CD4-positive, alpha-beta T cell treated with Interleukin-17A for 1 hour (primary cell): ENCODE data around the gene SRGAP3.

Experiments used
- DNase-seq: peaks from one replicate; pipeline ENCODE4 v3.0.0-alpha.2; 2020

The SRGAP3 gene

DNA sequence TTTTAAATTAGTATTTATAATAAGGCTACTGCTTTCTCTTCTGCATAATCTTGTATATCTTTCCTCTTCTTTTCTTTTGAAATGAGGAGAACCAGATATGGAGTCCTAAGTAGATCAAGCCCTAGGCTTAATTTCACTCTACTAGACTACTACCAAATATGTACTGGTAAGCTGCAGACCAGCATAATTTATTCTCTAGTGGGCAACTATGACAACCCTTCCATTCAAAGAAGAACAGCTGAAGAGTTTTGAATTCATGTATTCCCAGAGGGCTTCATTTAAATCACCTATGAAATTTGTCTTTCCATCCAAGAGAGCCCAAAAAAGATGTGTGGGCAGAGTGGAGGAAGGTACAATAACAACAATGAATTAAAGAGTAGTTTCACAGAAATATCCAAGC, 296.1 kb downstream of the SRGAP3 start:
- no peak for DNase-seq

DNA sequence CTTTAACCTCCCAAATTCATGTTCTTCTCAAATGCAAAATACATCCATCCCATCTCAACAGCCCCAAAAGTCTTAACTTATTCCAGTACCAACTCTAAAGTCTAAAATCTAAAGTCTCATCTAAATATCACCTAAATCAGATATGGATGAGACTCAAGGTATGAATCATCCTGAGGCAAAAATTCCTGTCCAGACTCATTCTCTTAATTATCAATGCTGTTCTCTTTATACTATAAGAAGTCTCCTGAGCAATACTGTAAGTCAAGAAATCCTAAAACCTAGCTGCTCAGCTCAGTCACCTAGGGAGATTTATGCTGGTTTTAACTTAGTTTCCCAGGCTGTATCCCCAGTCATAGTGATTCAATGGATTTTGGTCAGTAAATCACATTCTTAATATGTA, 297.3 kb downstream of the SRGAP3 start:
- DNase-seq: no peak

DNA sequence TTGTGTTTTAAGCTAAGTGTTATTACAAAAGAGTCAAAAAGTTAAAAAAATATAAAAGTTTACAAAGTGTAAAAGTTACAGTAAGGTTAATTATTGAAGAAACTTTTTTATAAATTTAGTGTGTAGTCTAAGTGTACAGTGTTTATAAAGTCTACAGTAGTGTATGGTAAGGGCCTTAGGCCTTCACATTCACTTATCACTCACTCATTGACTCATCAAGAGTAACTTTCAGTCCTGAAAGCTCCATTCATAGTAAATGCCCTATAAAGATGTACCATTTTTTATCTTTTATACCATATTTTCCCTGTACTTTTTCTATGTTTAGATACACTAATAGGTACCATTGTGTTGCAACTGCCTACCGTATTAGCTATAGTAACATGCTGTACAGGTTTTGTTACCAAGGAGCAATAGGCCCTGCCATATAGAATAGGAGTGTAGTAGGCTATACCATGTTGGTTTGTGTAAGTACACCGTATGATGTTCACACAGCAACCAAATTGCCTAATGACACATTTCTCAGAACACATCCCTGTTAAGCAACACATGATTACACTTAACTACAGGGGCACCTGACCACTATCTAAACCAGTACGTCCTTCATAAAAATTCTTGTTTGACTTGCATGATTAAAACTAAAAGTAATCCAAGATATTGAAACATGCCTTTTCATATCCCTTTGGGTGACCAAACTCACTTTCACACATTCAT, 303.4 kb downstream of the SRGAP3 start:
- no peak for DNase-seq

DNA sequence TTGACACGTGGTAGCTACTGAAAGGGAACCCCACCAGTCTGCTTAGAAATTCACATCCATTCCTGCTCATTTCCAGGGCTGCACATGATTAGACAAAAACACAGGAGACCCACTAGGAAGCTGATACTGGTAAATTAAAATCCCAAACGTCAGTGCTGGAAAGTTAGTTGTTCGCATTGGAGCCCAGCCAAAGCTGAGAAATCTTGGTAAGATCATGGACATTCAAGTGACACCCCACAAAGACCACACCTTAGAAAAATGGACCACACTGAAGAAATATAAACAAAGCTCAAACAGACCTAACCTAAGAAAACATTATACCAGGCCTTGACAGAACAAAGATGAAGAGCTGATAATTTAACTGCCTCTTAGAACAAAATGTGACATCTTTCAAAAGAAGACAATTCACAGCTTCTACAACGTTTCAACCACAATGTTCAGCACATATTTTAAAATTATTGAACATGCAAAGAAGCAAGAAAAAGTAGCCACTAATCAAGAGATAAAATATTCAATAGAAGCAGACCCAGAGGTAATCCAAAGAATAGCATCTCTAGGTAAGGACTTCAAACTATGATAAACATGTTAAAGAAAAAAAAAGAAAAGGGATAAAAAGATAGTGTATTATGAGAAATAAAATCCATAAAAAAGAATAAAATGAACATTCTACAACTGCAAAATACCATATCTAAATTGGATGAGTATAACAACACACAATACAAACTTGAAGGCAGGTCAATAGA, 306.5 kb downstream of the SRGAP3 start:
- no peak for DNase-seq

DNA sequence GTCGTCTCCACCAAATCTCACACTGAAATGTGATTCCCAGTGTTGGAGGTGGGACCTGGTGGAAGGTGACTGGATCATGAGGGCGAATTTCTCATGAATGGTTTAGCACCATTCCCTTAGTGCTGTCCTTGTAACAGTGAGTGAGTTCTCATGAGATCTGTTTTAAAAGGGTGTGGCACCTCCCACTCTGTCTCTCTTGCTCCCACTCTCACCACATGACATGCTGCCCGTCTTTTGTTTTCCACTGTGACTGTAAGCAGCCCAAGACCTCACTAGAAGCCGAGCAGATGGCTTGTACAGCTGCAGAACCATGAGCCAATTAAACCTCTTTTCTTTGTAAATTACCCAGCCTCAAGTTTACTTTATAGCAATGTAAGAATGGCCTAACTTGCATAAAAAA, 307.3 kb downstream of the SRGAP3 start:
- no peak for DNase-seq

DNA sequence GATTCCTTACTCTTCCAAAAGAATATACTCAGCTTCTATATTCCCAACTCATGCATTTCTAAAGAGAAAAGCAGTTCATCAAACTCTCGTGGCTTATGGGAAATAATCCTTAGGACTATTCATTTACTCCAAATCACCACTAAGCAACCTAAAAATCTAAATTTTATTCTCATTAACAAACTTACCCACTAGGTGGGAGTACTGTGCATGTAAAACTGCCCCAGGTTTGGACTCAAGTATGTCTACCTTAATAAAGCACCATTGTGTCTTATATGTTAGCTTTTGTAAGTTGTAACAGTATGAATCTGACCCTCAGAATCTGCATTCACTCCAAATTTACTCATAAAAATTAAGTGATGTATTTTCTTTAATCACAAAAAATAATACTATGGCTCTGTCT, 311.4 kb downstream of the SRGAP3 start:
- peak; percentile 14 for DNase-seq

DNA sequence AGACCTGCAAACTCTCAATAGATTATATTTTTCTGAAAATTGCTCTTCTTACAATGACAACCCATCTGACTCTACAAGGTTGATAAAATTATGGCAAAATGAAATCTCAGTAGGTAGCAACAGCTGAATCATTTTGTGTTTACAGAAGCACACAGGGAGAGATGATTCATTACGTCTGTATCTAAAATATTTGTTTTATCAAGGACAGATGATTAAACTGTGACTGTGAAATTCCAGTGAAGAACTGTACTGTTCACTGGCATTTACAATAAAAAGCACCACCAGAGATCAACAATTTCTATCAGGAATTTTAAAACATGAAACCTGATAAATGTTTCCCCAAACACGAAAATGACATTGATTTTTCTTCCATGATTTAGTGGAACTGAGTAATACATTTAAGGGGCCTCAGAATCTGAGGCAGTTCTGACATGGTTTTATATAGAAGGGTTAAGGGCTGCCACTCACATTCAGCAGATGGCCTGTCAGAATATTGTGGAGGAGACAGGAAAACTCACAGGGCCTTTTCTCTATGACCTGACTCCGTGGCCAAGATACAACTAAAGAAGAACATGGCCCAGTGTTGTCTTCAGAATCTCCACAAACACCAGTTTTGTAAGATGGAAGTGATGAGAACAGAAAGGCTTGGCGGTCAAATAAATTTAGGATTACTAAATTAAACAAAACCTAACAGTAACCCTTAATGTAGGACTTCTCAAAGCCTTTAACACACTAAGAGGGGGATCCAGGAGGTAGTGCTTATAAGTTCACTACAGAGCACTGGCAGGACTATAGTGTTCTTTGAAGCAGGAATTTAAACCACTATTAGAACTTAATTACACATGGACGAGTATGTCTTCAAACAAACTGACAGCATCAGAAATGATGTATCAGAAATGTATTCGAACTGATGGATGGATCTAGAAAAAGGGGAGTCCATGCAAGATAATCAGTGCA, 312.1 kb downstream of the SRGAP3 start:
- DNase-seq: no peak

DNA sequence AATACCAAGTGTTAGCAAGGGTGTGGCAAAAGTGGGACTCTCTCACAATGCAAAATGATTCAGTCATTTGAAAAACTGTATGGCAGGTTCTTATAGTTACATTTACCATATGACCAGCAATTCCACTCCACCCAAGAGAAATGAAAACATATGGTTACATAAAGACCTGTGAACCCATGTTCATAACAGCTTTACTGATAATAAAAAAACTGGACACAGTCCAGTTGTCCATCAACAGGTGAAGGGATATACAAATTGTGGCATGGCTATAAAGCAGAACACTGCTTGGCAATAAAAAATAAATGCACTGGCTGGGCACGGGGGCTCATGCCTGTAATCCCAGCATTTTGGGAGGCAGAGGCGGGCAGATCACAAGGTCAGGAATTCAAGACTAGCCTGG, 316.9 kb downstream of the SRGAP3 start:
- DNase-seq: no peak

DNA sequence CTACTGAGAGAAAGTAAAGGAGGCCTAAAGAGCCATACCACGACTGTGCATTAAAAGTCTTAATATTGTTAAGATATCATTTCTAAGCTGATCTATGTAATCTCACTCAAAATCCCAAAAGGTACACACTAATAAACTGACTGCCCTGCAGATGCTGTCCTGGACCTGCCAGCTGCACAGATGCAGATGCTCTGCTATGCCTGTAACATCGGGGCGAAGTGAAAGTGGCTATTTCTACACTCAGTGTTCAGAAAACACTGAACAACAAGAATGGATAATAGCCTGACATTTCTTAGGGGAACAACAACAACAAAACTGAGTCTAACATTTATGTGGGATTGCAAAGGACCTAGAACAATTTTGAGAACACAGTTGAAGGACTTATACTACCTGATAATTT, 318.1 kb downstream of the SRGAP3 start:
- DNase-seq: no peak
